Kidney (tissue), 14 donors: Measurements from ENCODE around the gene DZIP1. TPM values are rescaled to one million over a fixed set of nuclear protein-coding genes. Genes with fewer than 3 reads are reported as not detected.

ENCODE experiments used
- DNase-seq, 5 donors: peaks; one replicate each; pipeline ENCODE4 v3.0.0-alpha.2; 2013 to 2020
- FAIRE-seq: peaks from 2 replicates; lab custom pipeline; 2012; peaks lifted over from hg19 to GRCh38; lab: Jason Lieb, UNC
- H3K27ac ChIP-seq, 2 donors: one replicate each; pipeline ENCODE4 v1.7.0; 2013; ENCODE audit warnings: low read depth in 2 of 2, low read length in 2 of 2, inconsistent platforms in 1 of 2
- H3K27me3 ChIP-seq: one replicate; pipeline ENCODE4 v1.7.1; 2013; ENCODE audit warnings: low read length, inconsistent platforms; ENCODE audit not compliant: control insufficient read depth, insufficient read depth
- H3K36me3 ChIP-seq, 3 donors: one replicate each; pipeline versions ENCODE4 v1.7.0 to v1.7.1; 2013; ENCODE audit warnings: low read length in 3 of 3, control low read depth in 1 of 3, inconsistent platforms in 1 of 3; ENCODE audit not compliant: insufficient read depth in 3 of 3, control insufficient read depth in 2 of 3
- H3K4me1 ChIP-seq, 3 donors: one replicate each; pipeline versions ENCODE4 v1.7.0 to v1.7.1; 2013; ENCODE audit warnings: low read length in 3 of 3, inconsistent platforms in 1 of 3, low read depth in 1 of 3; ENCODE audit not compliant: control insufficient read depth in 2 of 3, insufficient read depth in 2 of 3
- H3K4me3 ChIP-seq, 3 donors: one replicate each; pipeline versions ENCODE4 v1.7.0 to v1.8.1; 2013; ENCODE audit warnings: low read length in 3 of 3, control low read depth in 1 of 3, inconsistent platforms in 1 of 3
- H3K9ac ChIP-seq, 3 donors: one replicate each; pipeline versions ENCODE4 v1.7.0 to v1.7.1; 2013; ENCODE audit warnings: low read length in 3 of 3, control low read depth in 1 of 3, inconsistent platforms in 1 of 3
- H3K9me3 ChIP-seq, 3 donors: one replicate each; pipeline versions ENCODE4 v1.7.0 to v1.7.1; 2013; ENCODE audit warnings: low read length in 3 of 3, control low read depth in 1 of 3, inconsistent platforms in 1 of 3; ENCODE audit not compliant: control insufficient read depth in 2 of 3, insufficient read depth in 1 of 3
- CTCF ChIP-seq: IDR thresholded peaks from 3 replicates; pipeline ENCODE4 v1.5.1; 2012; ENCODE audit warnings: mild to moderate bottlenecking, moderate library complexity, borderline replicate concordance; ENCODE audit not compliant: insufficient read depth; ENCODE audit errors: extremely low read depth
- intact Hi-C: fragments of 100-400 bp; cut with DNase I; formaldehyde crosslinking; loops from one replicate; pipeline ENCODE4 v1.11.1; 2022
- polyA plus RNA-seq: library from polyadenylated mRNA; stranded (reverse); fragments of 350-450 nt; fragmentation: Illumina TruSeq; extraction: RNeasy Lipid Tissue Mini Kit (QIAGEN cat#74804); gene quantifications from one replicate; pipeline ENCODE4 v1.2.3, GENCODE V29; 2014; ENCODE audit warnings: low read depth, low replicate concordance; ENCODE audit not compliant: insufficient read depth
- total RNA-seq: library from RNA; stranded (reverse); fragmentation: NEBNext Ultra II Directional; extraction: Animal tissue kit (Norgen Biotek cat#: 25700); gene quantifications from one replicate; pipeline ENCODE4 v1.2.1, GENCODE V29; 2021
- donor health status: control.
- donor health status: control.
- donor health status: control.
- donor health status: control.
- donor health status: control.
- donor health status: DM: yes; HTN: yes; CAD: no.
- donor health status: Normal renal cell carcinoma (clear cell type).

DZIP1 gene
- total and polyA plus RNA-seq, 2 donors from 2014 or later, result 26.7 to 41.4 TPM

- Histone ChIP-seq H3K4me3 (no peak overlapping the region), H3K4me1 (no peaks in the 10 kb centered on the region), H3K36me3 (no peaks in the 10 kb centered on the region), H3K9ac (no peak overlapping the region), H3K27me3 (no peaks in the 10 kb centered on the region), H3K27ac (no peak overlapping the region), H3K9me3 (no peaks in the 10 kb centered on the region)
- DNase-seq (peak in 2 of 5 donors; percentile 39 to 64), FAIRE-seq (no peak)
- TF ChIP-seq CTCF, result no peak
- intact Hi-C loops, result no loop called here
Observed at GRCh38 chr13:95557013-95557412, 87.5 kb downstream of the DZIP1 start.

GRCh38 chr13:95553581-95554385, 90.7 kb downstream of the DZIP1 start:
- Histone ChIP-seq H3K4me1 (peaks cover 0 to under 1% (median 0%) of the 10 kb centered on the region in 3 donors), H3K27ac (peak overlapping the region in 1 of 2 donors; percentile 34), H3K9ac (peak overlapping the region in 2 of 3 donors; percentile 9 to 34), H3K27me3 (peaks cover 2% of the 10 kb centered on the region), H3K9me3 (no peaks in the 10 kb centered on the region), H3K4me3 (peak overlapping the region in 2 of 3 donors; percentile 44 to 48), H3K36me3 (no peaks in the 10 kb centered on the region)
- FAIRE-seq (no peak), DNase-seq (peak in 4 of 5 donors; percentile 40 to 55 (median 46))
- TF ChIP-seq CTCF, result no peak
- intact Hi-C loops, result no loop called here

- Histone ChIP-seq H3K4me3 (peak within 1 kb of the TSS in 2 of 3 donors; percentile 48 to 77), H3K36me3 (no peaks in the 10 kb centered on the region), H3K27me3 (peaks cover 2% of the 10 kb centered on the region), H3K27ac (peak within 1 kb of the TSS in 1 of 2 donors; percentile 34), H3K9me3 (no peaks in the 10 kb centered on the region), H3K4me1 (peaks cover 0 to 6% (median 0%) of the 10 kb centered on the region in 3 donors), H3K9ac (peak within 1 kb of the TSS in 2 of 3 donors; percentile 34 to 54)
- DNase-seq, result peak; percentile 70 to 87 (median 84)
- FAIRE-seq, result no peak
- no peak for TF ChIP-seq CTCF
- intact Hi-C loops, result no loop called here
Observed at GRCh38 chr13:95552539-95553441, 91.7 kb downstream of the DZIP1 start, which contains the start of gene CLDN10. Gene CLDN10 (plus strand): TSS chr13:95552720. CDS start chr13:95552754, 34 bp downstream.
